ENCODE results near the gene STPG3. TPM values are rescaled to one million over a fixed set of nuclear protein-coding genes. Genes with fewer than 3 reads are reported as not detected.

STPG3 gene
- total RNA-seq = not detected

DNA sequence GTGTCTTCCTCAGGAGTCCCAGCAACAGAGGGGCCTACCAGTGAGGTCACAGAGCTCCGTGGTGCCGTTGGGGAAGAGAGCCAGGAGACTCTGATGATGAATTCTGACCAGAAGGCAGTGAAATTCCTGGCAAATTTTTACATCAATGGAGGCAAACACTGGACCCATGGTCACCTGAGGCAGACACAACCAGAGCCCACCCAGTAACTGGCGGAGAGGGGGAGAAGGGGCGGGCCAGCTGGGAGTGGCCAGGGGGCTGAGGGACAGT, at the start of gene STPG3:
Gene STPG3, plus strand, starts transcription at position 93 of the 268 bp plus-strand sequence. Its CDS starts 1 bp downstream, at position 94.
- CTCF ChIA-PET = interaction anchor here (0.8 to 1.1 kb wide), 2 partner anchors 18 to 132 kb away, joined by 3 read pairs; no protein-coding TSS in a partner anchor
- H3K27ac Mint-ChIP-seq = no peak within 1 kb of the TSS
- H3K4me3 Mint-ChIP-seq = no peak within 1 kb of the TSS
- no peaks in the 10 kb centered on the region for H3K9me3 Mint-ChIP-seq
- no peak for DNase-seq
- H3K27me3 Mint-ChIP-seq (ENCODE audit: low read depth) = no peaks in the 10 kb centered on the region
- H3K36me3 Mint-ChIP-seq (ENCODE audit: low read depth) = no peaks in the 10 kb centered on the region
- intact Hi-C loops (cut with micrococcal nuclease) = no loop called here
- peaks cover 7% of the 10 kb centered on the region for H3K4me1 Mint-ChIP-seq (ENCODE audit: low read depth)

DNA sequence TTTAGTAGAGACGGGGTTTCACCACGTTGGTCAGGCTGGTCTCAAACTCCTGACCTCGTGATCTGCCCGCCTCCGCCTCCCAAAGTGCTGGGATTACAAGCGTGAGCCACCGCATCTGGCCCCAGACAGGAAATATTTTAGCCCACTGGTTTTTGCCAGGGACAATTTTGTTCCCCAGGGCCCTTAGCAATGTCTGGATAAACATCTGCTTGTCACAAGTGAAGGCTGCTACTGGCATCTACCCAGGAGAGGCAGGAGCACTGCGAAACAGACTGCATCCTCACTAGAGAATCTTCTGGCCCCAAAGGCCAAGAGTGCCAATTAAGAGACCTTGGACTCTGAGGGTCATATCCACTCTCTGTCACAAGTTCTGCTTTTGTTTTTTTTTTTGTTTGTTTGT, 48.1 kb upstream of the STPG3 start:
- intact Hi-C loops (cut with micrococcal nuclease) = loop anchor here (5.0 kb wide), 2 partner anchors 39 to 396 kb away; partner anchors contain the start of genes RABL6 and TUBB4B
- no peaks in the 10 kb centered on the region for H3K9me3 Mint-ChIP-seq
- H3K27me3 Mint-ChIP-seq (ENCODE audit: low read depth) = no peaks in the 10 kb centered on the region
- no peak overlapping the region for H3K27ac Mint-ChIP-seq
- H3K4me1 Mint-ChIP-seq (ENCODE audit: low read depth) = peaks cover 50% of the 10 kb centered on the region
- CTCF ChIA-PET = interaction anchor here (1.9 kb wide), 1 partner anchor 34 kb away, joined by 7 read pairs; no protein-coding TSS in a partner anchor
- peaks cover 14% of the 10 kb centered on the region for H3K36me3 Mint-ChIP-seq (ENCODE audit: low read depth)
- DNase-seq = no peak
- H3K4me3 Mint-ChIP-seq = no peak overlapping the region

GRCh38 chr9:137204731-137205125, 46.4 kb upstream of the STPG3 start:
- peaks cover 23% of the 10 kb centered on the region for H3K36me3 Mint-ChIP-seq (ENCODE audit: low read depth)
- peak overlapping the region; percentile 92 for H3K4me3 Mint-ChIP-seq
- H3K4me1 Mint-ChIP-seq (ENCODE audit: low read depth) = peaks cover 54% of the 10 kb centered on the region
- DNase-seq = no peak
- H3K27me3 Mint-ChIP-seq (ENCODE audit: low read depth) = no peaks in the 10 kb centered on the region
- no peaks in the 10 kb centered on the region for H3K9me3 Mint-ChIP-seq
- CTCF ChIA-PET = interaction anchor here (1.0 to 1.1 kb wide), 2 partner anchors 82 to 176 kb away, joined by 3 read pairs; no protein-coding TSS in a partner anchor
- intact Hi-C loops (cut with micrococcal nuclease) = loop anchor here (1.0 to 5.0 kb wide), 5 partner anchors 16 to 397 kb away; partner anchors contain the start of genes ANAPC2, RABL6, SSNA1 and TUBB4B
- H3K27ac Mint-ChIP-seq = peak overlapping the region; percentile 84

DNA sequence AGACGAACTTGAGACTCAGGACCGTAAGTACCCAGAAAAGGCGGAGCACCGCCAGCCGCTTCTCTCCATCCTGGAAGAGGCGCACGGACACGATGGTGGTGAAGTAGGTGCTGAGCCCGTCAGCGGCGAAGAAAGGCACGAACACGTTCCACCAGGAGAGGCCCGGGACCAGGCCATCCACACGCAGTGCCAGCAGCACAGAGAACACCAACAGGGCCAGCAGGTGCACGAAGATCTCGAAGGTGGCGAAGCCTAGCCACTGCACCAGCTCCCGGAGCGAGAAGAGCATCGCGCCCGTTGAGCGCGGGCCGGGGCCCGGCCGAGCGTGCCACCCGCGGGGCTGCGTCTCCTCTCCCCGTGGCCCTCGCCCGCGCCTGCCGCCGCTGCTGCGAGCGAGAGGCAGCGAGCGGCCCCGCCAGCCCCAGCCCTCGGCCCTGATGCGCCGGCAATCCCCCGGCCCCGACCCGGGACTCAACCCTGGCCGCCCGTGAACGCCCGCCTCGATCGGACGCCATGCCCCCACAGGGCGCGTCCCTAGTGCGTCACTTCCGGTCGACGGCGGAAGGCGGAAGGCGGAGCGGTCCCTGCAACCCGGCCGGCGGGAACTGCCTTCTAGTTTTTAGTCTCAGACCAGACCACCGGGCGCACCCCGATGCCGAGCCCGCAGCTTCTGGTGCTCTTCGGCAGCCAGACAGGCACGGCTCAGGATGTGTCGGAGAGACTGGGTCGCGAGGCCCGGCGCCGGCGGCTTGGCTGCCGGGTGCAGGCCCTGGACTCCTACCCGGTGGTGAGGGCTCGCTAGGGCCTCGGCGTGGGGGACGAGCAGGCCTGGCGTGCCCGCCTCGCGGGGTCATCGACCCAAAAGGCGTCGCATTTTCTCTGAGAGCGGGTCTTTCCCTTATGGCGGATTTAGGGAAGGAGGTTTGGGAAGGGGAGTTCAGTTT, 45.7 kb upstream of the STPG3 start, which contains the start of the genes NDOR1 and TMEM203:
Gene NDOR1, plus strand, starts transcription at position 575 of the 944 bp plus-strand sequence. Its CDS starts 78 bp downstream, at position 653.
Gene TMEM203, minus strand, starts transcription at position 523 of the 944 bp plus-strand sequence. Its CDS starts 234 bp downstream, at position 289.
- CTCF ChIA-PET = interaction anchor here (1.6 kb wide), 1 partner anchor 12 kb away, joined by 5 read pairs; a partner anchor contains a TSS
- Mint-ChIP-seq H3K27ac (peak within 1 kb of the TSS; percentile 84), H3K4me3 (peak within 1 kb of the TSS; percentile 92), H3K9me3 (no peaks in the 10 kb centered on the region), H3K36me3 (ENCODE audit: low read depth) (peaks cover 25% of the 10 kb centered on the region), H3K4me1 (ENCODE audit: low read depth) (peaks cover 54% of the 10 kb centered on the region), H3K27me3 (ENCODE audit: low read depth) (no peaks in the 10 kb centered on the region)
- DNase-seq = peak; percentile 96
- intact Hi-C loops (cut with micrococcal nuclease) = loop anchor here (1.0 to 2.0 kb wide), 3 partner anchors 17 to 55 kb away; partner anchors contain the start of genes ANAPC2 and SSNA1

- no peak for DNase-seq
- Mint-ChIP-seq H3K4me3 (peak overlapping the region; percentile 92), H3K9me3 (no peaks in the 10 kb centered on the region), H3K27ac (peak overlapping the region; percentile 78), H3K4me1 (ENCODE audit: low read depth) (peaks cover 47% of the 10 kb centered on the region), H3K27me3 (ENCODE audit: low read depth) (no peaks in the 10 kb centered on the region), H3K36me3 (ENCODE audit: low read depth) (peaks cover 25% of the 10 kb centered on the region)
- CTCF ChIA-PET = interaction anchor here (1.0 to 1.7 kb wide), 4 partner anchors 11 to 139 kb away, joined by 3 to 6 read pairs (median 4); partner anchors contain the start of gene SSNA1
- intact Hi-C loops (cut with micrococcal nuclease) = no loop called here
Measured at GRCh38 chr9:137206602-137207001, 44.5 kb upstream of the STPG3 start.

- CTCF ChIA-PET = no interaction called here
- Mint-ChIP-seq H3K4me1 (ENCODE audit: low read depth) (peaks cover 17% of the 10 kb centered on the region), H3K36me3 (ENCODE audit: low read depth) (peaks cover 21% of the 10 kb centered on the region), H3K9me3 (no peaks in the 10 kb centered on the region), H3K4me3 (no peak overlapping the region), H3K27ac (no peak overlapping the region), H3K27me3 (ENCODE audit: low read depth) (no peaks in the 10 kb centered on the region)
- DNase-seq = no peak
- intact Hi-C loops (cut with micrococcal nuclease) = no loop called here
Measured at GRCh38 chr9:137211532-137211931, 39.6 kb upstream of the STPG3 start.

DNA sequence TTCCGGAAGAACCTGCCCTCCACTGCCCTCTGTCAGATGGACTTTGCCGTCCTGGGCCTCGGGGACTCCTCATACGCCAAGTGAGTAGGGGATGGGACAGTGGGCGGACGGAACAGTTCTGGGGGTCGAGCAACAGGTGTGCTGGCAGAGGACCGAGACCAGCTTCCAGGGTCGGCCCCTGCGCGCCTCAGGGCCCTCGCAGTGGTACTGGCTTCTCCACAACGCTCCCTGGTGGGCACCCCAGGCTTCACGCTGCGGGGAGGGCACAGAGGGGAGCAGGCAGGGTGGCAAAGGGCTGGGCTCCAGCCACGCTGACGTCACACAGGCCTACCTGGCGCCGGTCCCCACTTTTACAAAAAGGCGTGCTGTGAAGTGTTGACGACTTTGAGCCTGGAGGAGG, 38.6 kb upstream of the STPG3 start:
- CTCF ChIA-PET = no interaction called here
- Mint-ChIP-seq H3K4me3 (no peak overlapping the region), H3K27me3 (ENCODE audit: low read depth) (no peaks in the 10 kb centered on the region), H3K36me3 (ENCODE audit: low read depth) (peaks cover 14% of the 10 kb centered on the region), H3K9me3 (no peaks in the 10 kb centered on the region), H3K27ac (no peak overlapping the region), H3K4me1 (ENCODE audit: low read depth) (peaks cover 7% of the 10 kb centered on the region)
- DNase-seq = no peak
- intact Hi-C loops (cut with micrococcal nuclease) = no loop called here

- Mint-ChIP-seq H3K27me3 (ENCODE audit: low read depth) (no peaks in the 10 kb centered on the region), H3K27ac (no peak overlapping the region)
Measured at GRCh38 chr9:137213160-137214060, 37.7 kb upstream of the STPG3 start.

GRCh38 chr9:137214620-137215019, 36.5 kb upstream of the STPG3 start:
- Mint-ChIP-seq H3K27ac (no peak overlapping the region), H3K4me3 (no peak overlapping the region), H3K9me3 (no peaks in the 10 kb centered on the region), H3K27me3 (ENCODE audit: low read depth) (no peaks in the 10 kb centered on the region), H3K36me3 (ENCODE audit: low read depth) (peaks cover 4% of the 10 kb centered on the region), H3K4me1 (ENCODE audit: low read depth) (no peaks in the 10 kb centered on the region)
- CTCF ChIA-PET = no interaction called here
- no peak for DNase-seq
- intact Hi-C loops (cut with micrococcal nuclease) = no loop called here

More at GRCh38 chr9:137213160-137214060, 37.7 kb upstream of the STPG3 start:
- CTCF ChIA-PET = no interaction called here
- DNase-seq = no peak
- Mint-ChIP-seq H3K4me3 (no peak overlapping the region), H3K4me1 (ENCODE audit: low read depth) (peaks cover 5% of the 10 kb centered on the region), H3K36me3 (ENCODE audit: low read depth) (peaks cover 12% of the 10 kb centered on the region), H3K9me3 (no peaks in the 10 kb centered on the region)
- intact Hi-C loops (cut with micrococcal nuclease) = no loop called here

DNA sequence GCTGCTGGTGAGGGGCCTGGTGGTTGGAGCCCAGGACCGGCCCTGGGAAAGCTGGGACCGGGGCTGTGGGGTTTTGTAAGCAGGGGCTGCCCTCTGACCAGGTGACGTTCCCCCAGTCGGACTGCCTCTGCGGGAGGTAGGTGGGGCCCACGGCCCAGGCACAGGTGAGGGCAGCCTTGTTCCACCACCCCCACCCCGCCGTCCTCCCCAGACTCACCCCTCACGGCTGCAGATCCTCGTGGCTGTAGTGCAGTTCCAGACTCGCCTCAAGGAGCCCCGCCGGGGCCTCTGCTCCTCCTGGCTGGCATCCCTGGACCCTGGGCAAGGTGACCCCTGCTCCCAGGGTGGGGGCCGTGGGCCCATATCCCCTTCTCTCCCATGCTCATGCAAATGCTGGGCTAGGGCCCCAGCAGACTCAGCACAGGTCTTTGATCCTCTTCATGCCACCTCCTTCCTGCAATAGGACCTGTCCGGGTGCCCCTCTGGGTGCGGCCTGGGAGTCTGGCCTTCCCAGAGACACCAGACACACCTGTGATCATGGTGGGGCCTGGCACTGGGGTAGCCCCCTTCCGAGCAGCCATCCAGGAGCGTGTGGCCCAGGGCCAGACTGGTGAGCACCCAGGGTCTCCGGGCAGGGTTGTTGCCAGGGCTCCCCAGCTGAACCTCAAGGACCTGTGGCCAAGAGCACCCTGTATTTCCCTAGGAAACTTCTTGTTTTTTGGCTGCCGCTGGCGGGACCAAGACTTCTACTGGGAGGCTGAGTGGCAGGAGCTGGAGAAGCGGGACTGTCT, 35.7 kb upstream of the STPG3 start:
- H3K27me3 Mint-ChIP-seq (ENCODE audit: low read depth) = no peaks in the 10 kb centered on the region
- no peaks in the 10 kb centered on the region for H3K9me3 Mint-ChIP-seq
- DNase-seq = no peak
- intact Hi-C loops (cut with micrococcal nuclease) = no loop called here
- peaks cover 2% of the 10 kb centered on the region for H3K36me3 Mint-ChIP-seq (ENCODE audit: low read depth)
- H3K4me3 Mint-ChIP-seq = no peak overlapping the region
- no peaks in the 10 kb centered on the region for H3K4me1 Mint-ChIP-seq (ENCODE audit: low read depth)
- CTCF ChIA-PET = no interaction called here
- H3K27ac Mint-ChIP-seq = no peak overlapping the region

GRCh38 chr9:137216188-137216965, 34.7 kb upstream of the STPG3 start:
- H3K4me3 Mint-ChIP-seq = no peak overlapping the region
- intact Hi-C loops (cut with micrococcal nuclease) = no loop called here
- CTCF ChIA-PET = no interaction called here

More at GRCh38 chr9:137216188-137216965, 34.7 kb upstream of the STPG3 start:
- Mint-ChIP-seq H3K36me3 (ENCODE audit: low read depth) (peaks cover 2% of the 10 kb centered on the region), H3K4me1 (ENCODE audit: low read depth) (no peaks in the 10 kb centered on the region), H3K9me3 (no peaks in the 10 kb centered on the region), H3K27me3 (ENCODE audit: low read depth) (no peaks in the 10 kb centered on the region), H3K27ac (no peak overlapping the region)
- DNase-seq = no peak
